Uterus (tissue), 2 donors: ENCODE measurements around the gene ISLR2.
"Not testable (repeated sequence)": the region's sequence is repeated elsewhere in the genome, so short reads cannot be mapped to it uniquely, and the experiment has no call there.

Source experiments
- POLR2A ChIP-seq, 2 donors: fragments of 450-650 bp; IDR thresholded peaks; one replicate each; pipeline ENCODE4 v1.6.1; 2016; ENCODE audit warnings: antibody characterized with exemption in 2 of 2, mild to moderate bottlenecking in 1 of 2, moderate library complexity in 1 of 2
- TF ChIP-seq, protein P1 (sequence below), 4 experiments: fragments of 200-600 bp in 2 of 4; fragments of 450-650 bp in 2 of 4; sonication (generic) in 2 of 4; IDR thresholded peaks; one replicate each; pipeline ENCODE4 v1.5.1; 2016 to 2019; ENCODE audit warnings: antibody characterized with exemption in 4 of 4, mild to moderate bottlenecking in 2 of 4, moderate library complexity in 1 of 4

DNA sequence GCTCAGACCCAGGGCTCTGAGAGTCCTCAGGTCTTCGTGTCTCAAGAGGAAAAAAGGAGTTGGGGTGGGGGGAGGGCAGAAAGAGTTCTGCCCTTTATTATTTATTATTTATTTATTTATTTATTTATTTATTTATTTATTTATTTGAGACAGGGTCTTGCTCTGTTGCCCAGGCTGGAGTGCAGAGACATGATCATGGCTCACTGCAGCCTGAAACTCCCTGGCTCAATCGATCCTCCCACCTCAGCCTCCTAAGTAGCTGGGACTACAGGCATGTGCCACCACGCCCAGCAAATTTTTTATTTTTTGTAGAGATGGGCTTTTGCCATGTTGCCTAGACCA is 31.8 kb downstream of the ISLR2 start:
- TF ChIP-seq, protein P1, sequence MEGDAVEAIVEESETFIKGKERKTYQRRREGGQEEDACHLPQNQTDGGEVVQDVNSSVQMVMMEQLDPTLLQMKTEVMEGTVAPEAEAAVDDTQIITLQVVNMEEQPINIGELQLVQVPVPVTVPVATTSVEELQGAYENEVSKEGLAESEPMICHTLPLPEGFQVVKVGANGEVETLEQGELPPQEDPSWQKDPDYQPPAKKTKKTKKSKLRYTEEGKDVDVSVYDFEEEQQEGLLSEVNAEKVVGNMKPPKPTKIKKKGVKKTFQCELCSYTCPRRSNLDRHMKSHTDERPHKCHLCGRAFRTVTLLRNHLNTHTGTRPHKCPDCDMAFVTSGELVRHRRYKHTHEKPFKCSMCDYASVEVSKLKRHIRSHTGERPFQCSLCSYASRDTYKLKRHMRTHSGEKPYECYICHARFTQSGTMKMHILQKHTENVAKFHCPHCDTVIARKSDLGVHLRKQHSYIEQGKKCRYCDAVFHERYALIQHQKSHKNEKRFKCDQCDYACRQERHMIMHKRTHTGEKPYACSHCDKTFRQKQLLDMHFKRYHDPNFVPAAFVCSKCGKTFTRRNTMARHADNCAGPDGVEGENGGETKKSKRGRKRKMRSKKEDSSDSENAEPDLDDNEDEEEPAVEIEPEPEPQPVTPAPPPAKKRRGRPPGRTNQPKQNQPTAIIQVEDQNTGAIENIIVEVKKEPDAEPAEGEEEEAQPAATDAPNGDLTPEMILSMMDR (IDR thresholded peaks at IDR 0.05), result not testable (repeated sequence)
- TF ChIP-seq POLR2A (IDR thresholded peaks at IDR 0.05), result not testable (repeated sequence)
